Thyroid gland (tissue), 4 donors: ENCODE data around the gene MED13. TPM values are rescaled to one million over a fixed set of nuclear protein-coding genes. Genes with fewer than 3 reads are reported as not detected.
A peak's percentile ranks its signal among the peaks of the same experiment; 100 is the strongest.

Source experiments
- DNase-seq, 2 donors: peaks; one replicate each; pipeline ENCODE4 v3.0.0-alpha.2; 2019
- H3K27ac ChIP-seq, 3 donors: fragments of 200-600 bp; sonication (generic); 1 replicate in 2 of 3; 2 replicates in 1 of 3; pipeline ENCODE4 v1.5.1; 2016 to 2019; ENCODE audit warnings: mild to moderate bottlenecking in 1 of 3, moderate library complexity in 1 of 3
- H3K27me3 ChIP-seq: fragments of 200-600 bp; sonication (generic); one replicate; pipeline ENCODE4 v1.5.1; 2019
- H3K36me3 ChIP-seq, 2 donors: fragments of 200-600 bp; sonication (generic); one replicate each; pipeline ENCODE4 v1.5.1; 2016 to 2019
- H3K4me1 ChIP-seq, 2 donors: fragments of 200-600 bp; sonication (generic); one replicate each; pipeline ENCODE4 v1.5.1; 2017 to 2019
- H3K4me3 ChIP-seq, 3 donors: fragments of 200-600 bp; sonication (generic); replicated peaks in 1 of 3; 1 replicate in 2 of 3; 2 replicates in 1 of 3; pipeline ENCODE4 v1.5.1; 2016; ENCODE audit warnings: mild to moderate bottlenecking in 1 of 3
- H3K9me3 ChIP-seq: fragments of 200-600 bp; sonication (generic); one replicate; pipeline ENCODE4 v1.5.1; 2017
- CTCF ChIP-seq, 6 experiments: fragments of 200-600 bp in 3 of 6; fragments of 450-650 bp in 3 of 6; sonication (generic) in 3 of 6; IDR thresholded peaks; one replicate each; pipeline ENCODE4 v1.5.1; 2016 to 2019; ENCODE audit warnings: antibody characterized with exemption in 6 of 6, mild to moderate bottlenecking in 2 of 6, inconsistent platforms in 1 of 6, moderate library complexity in 1 of 6
- POLR2A ChIP-seq, 2 donors: fragments of 450-650 bp; IDR thresholded peaks; one replicate each; pipeline ENCODE4 v1.6.1; 2017; ENCODE audit warnings: antibody characterized with exemption in 2 of 2, mild to moderate bottlenecking in 2 of 2, moderate library complexity in 1 of 2
- WGBS, 2 donors: methylation state at CpG; one replicate each; pipeline ENCODE4 v1.1.5; 2017; 5-methylcytosine and 5-hydroxymethylcytosine counted together
- intact Hi-C: fragments of 100-400 bp; cut with DNase I; formaldehyde crosslinking; loops from one replicate; pipeline ENCODE4 v1.15.1; 2023
- total RNA-seq, 4 donors: library from RNA; depleted of rRNA; stranded (reverse); fragments of >200 nt; gene quantifications; one replicate each; pipeline ENCODE4 v1.2.3, GENCODE V29; 2016

Gene MED13
- total RNA-seq, 4 donors from 2014 or later: 58.9 to 156 (median 83.3) TPM

- Histone ChIP-seq H3K36me3 (no peaks in the 10 kb centered on the region), H3K9me3 (no peaks in the 10 kb centered on the region), H3K4me1 (peaks cover 0 to 21% of the 10 kb centered on the region in 2 donors), H3K27ac (no peak overlapping the region), H3K4me3 (no peak overlapping the region), H3K27me3 (no peaks in the 10 kb centered on the region)
- TF ChIP-seq POLR2A (IDR thresholded peaks at IDR 0.05) (no peak), CTCF (IDR thresholded peaks at IDR 0.05) (no peak)
- 84% methylated on average over 7 of the region's 7 CpGs for WGBS, 2 donors
- no peak for DNase-seq
- intact Hi-C loops: no loop called here
Observed at GRCh38 chr17:62090021-62090824, 25.1 kb upstream of the MED13 start.

- intact Hi-C loops: no loop called here
- no peak for TF ChIP-seq POLR2A (IDR thresholded peaks at IDR 0.05)
- no peak for TF ChIP-seq CTCF (IDR thresholded peaks at IDR 0.05)
- Histone ChIP-seq H3K9me3 (no peaks in the 10 kb centered on the region), H3K36me3 (no peaks in the 10 kb centered on the region), H3K27ac (no peak overlapping the region), H3K4me1 (peaks cover 0 to 23% of the 10 kb centered on the region in 2 donors), H3K4me3 (no peak overlapping the region), H3K27me3 (no peaks in the 10 kb centered on the region)
- DNase-seq: no peak
- WGBS, 2 donors: 88 to 93% methylated on average over 3 of the region's 3 CpGs
Observed at GRCh38 chr17:62089334-62089733, 24.3 kb upstream of the MED13 start.

GRCh38 chr17:62086737-62087136, 21.7 kb upstream of the MED13 start:
- Histone ChIP-seq H3K36me3 (no peaks in the 10 kb centered on the region), H3K27ac (no peak overlapping the region), H3K9me3 (no peaks in the 10 kb centered on the region), H3K4me3 (no peak overlapping the region), H3K27me3 (no peaks in the 10 kb centered on the region), H3K4me1 (peaks cover 0 to 11% of the 10 kb centered on the region in 2 donors)
- WGBS, 2 donors: 100% methylated on average over 2 of the region's 2 CpGs
- DNase-seq: no peak
- TF ChIP-seq POLR2A (IDR thresholded peaks at IDR 0.05) (no peak), CTCF (IDR thresholded peaks at IDR 0.05) (no peak)
- intact Hi-C loops: no loop called here

DNA sequence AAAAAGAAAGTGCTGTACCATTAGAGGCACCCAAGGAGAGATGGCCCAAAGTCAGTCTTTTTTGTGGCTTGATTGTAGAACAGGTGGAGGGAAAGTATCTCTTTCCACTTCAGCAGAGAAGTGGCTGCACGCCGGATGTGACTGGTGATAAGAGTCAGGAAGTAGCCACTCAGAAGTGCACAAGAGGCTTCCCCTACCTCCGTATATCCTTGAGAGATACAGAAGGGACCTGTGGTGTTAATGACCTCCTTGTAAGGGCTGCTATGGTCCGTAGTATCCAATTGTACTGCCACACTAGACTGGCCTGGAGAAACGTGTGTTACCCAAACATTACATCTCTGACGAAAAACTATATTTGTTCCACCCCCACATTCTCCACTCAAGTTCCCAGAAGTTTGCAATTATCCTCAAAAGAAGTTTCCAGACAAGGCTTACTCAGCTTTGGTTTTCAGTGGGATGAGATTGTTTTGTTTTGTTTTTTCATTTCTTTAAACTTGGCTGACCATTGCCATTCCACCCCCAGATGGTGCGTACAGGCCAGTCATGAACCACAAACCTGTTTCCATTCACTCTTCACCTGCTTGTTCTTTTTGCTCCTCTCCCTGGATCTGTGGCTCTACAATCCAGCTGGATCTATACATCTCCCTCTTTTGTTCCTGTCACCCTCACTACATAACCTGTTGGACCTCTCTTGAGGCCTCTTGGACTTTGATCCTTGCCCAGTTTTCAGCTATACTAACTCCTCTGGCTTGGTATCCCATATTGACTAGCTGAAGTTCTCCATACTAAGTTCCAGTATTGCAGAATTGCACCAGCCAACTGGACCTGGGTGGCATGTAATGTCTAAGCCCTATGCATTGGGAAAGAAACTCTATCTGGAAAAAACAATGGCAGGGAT, 20.7 kb upstream of the MED13 start:
- 23 to 30% methylated on average over 7 of the region's 7 CpGs for WGBS, 2 donors
- Histone ChIP-seq H3K4me1 (peaks cover 0 to 11% of the 10 kb centered on the region in 2 donors), H3K9me3 (no peaks in the 10 kb centered on the region), H3K27me3 (no peaks in the 10 kb centered on the region), H3K27ac (no peak overlapping the region), H3K4me3 (no peak overlapping the region), H3K36me3 (no peaks in the 10 kb centered on the region)
- intact Hi-C loops: no loop called here
- TF ChIP-seq POLR2A (IDR thresholded peaks at IDR 0.05) (no peak), CTCF (IDR thresholded peaks at IDR 0.05) (no peak)
- DNase-seq: peak; percentile 34 to 41
